ENCODE results near the gene CLPSL1.

Gene CLPSL1

DNA sequence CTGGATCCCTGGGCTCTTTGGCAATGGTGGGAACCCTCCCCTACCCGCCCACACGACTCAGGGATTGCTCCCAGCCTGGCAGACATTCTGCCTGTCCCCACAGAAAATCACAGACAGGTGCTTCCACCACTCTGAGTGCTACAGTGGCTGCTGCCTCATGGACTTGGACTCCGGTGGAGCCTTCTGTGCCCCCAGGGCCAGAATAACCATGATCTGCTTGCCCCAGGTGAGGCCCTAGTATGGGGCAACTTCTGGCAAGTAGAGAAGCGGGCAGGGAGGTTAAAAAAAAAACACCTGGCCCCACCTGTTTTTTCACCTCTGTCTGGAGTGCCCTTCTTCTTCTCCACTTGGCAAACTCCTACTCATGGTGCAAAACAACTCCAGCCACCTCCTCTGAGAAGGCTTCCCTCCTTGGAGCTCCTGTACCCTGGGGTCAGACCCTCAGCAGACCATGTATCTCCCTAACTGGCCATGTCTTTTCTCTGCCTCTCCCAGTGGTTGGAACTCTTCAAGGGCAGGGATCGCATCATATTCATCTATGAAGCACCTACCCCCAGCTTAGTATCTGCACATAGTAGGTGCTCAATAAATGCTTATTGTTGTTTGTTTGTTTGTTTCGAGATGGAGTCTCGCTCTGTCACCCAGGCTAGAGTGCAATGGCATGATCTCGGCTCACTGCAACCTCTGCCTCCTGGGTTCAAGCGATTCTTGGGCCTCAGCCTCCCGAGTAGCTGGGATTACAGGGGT lies 3.3 kb upstream of the CLPSL1 start:
- no peaks in the 10 kb centered on the region for H3K79me2 ChIP-seq (ENCODE audit: insufficient read depth, low read length)
- no peak overlapping the region for H3K9ac ChIP-seq (ENCODE audit: low read depth, low read length)
- no peak overlapping the region for H3K4me3 ChIP-seq (ENCODE audit: low read depth in 1 of 2, low read length in 2 of 2)
- peaks cover 17% of the 10 kb centered on the region for H3K27me3 ChIP-seq (ENCODE audit: insufficient read depth, low read length, poor library complexity)
- no peak overlapping the region for H2AFZ ChIP-seq (ENCODE audit: low read depth, low read length)
- no peaks in the 10 kb centered on the region for H3K36me3 ChIP-seq (ENCODE audit: insufficient read depth, low read length)
- ATAC-seq (ENCODE audit: insufficient read depth, low read depth) (no peak), DNase-seq (no peak)
- no peaks in the 10 kb centered on the region for H3K4me1 ChIP-seq (ENCODE audit: insufficient read depth, low read length)
- H4K20me1 ChIP-seq (ENCODE audit: insufficient read depth, low read length) = no peaks in the 10 kb centered on the region
- no peaks in the 10 kb centered on the region for H3K9me3 ChIP-seq (ENCODE audit: insufficient read depth, low read length, severe bottlenecking)
- TF ChIP-seq, protein P1, sequence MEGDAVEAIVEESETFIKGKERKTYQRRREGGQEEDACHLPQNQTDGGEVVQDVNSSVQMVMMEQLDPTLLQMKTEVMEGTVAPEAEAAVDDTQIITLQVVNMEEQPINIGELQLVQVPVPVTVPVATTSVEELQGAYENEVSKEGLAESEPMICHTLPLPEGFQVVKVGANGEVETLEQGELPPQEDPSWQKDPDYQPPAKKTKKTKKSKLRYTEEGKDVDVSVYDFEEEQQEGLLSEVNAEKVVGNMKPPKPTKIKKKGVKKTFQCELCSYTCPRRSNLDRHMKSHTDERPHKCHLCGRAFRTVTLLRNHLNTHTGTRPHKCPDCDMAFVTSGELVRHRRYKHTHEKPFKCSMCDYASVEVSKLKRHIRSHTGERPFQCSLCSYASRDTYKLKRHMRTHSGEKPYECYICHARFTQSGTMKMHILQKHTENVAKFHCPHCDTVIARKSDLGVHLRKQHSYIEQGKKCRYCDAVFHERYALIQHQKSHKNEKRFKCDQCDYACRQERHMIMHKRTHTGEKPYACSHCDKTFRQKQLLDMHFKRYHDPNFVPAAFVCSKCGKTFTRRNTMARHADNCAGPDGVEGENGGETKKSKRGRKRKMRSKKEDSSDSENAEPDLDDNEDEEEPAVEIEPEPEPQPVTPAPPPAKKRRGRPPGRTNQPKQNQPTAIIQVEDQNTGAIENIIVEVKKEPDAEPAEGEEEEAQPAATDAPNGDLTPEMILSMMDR (IDR thresholded peaks at IDR 0.05; ENCODE audit: borderline replicate concordance, extremely low read depth, low read length, poor library complexity, severe bottlenecking) = no peak
- no peak for TF ChIP-seq EZH2 (IDR thresholded peaks at IDR 0.05; ENCODE audit: borderline replicate concordance, low read depth, low read length, severe bottlenecking)
- no peak overlapping the region for H3K27ac ChIP-seq (ENCODE audit: low read length)
- no peak overlapping the region for H3K4me2 ChIP-seq (ENCODE audit: insufficient read depth, low read length)

DNA sequence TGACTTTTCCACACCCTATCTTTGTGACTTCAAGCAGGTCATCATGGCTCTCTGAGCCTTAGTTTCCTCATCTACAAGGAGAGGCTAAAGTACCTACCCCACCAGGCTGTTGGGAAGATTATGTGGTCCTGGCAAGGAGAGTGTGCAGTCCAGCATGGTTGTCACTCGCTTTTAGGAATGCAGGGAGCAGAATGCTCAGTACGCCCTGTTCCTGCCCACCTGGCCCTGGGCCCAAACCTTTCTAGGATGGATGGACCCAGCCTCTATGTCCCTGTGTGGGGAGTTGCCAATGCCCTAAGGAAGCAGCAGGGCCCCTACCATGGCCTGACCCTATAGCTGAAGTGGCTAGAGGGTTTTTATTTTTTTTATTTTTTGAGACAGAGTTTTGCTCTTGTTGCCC lies 2.4 kb upstream of the CLPSL1 start:
- Histone ChIP-seq H3K27ac (ENCODE audit: low read length) (no peak overlapping the region), H3K4me3 (ENCODE audit: low read depth in 1 of 2, low read length in 2 of 2) (no peak overlapping the region), H2AFZ (ENCODE audit: low read depth, low read length) (no peak overlapping the region), H3K4me2 (ENCODE audit: insufficient read depth, low read length) (no peak overlapping the region), H4K20me1 (ENCODE audit: insufficient read depth, low read length) (no peaks in the 10 kb centered on the region), H3K9ac (ENCODE audit: low read depth, low read length) (no peak overlapping the region), H3K79me2 (ENCODE audit: insufficient read depth, low read length) (no peaks in the 10 kb centered on the region), H3K4me1 (ENCODE audit: insufficient read depth, low read length) (no peaks in the 10 kb centered on the region), H3K9me3 (ENCODE audit: insufficient read depth, low read length, severe bottlenecking) (no peaks in the 10 kb centered on the region), H3K36me3 (ENCODE audit: insufficient read depth, low read length) (no peaks in the 10 kb centered on the region), H3K27me3 (ENCODE audit: insufficient read depth, low read length, poor library complexity) (peaks cover 17% of the 10 kb centered on the region)
- DNase-seq (no peak), ATAC-seq (ENCODE audit: insufficient read depth, low read depth) (no peak)
- TF ChIP-seq EZH2 (IDR thresholded peaks at IDR 0.05; ENCODE audit: borderline replicate concordance, low read depth, low read length, severe bottlenecking) = no peak
- TF ChIP-seq, protein P1 (IDR thresholded peaks at IDR 0.05; ENCODE audit: borderline replicate concordance, extremely low read depth, low read length, poor library complexity, severe bottlenecking) = no peak

DNA sequence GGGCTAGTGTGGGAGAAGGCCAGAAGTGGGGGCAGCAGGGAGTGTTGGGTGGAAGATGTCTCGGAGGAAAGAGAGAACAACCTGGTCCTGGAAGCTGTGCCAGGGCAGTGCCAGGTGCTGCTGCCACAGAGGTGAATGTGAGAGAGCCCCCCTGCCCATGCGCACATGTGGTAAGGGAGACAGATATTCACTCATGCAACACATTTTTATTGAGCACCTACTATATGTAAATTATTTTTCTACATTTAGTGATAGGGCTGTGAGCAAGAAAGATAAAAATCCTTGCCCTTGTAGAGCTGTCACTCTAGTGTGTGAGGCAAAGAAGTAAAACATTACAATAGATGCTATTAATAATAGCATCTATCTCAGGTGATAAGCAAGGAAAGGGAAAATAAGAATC lies 471 bp downstream of the CLPSL1 start:
- H2AFZ ChIP-seq (ENCODE audit: low read depth, low read length) = no peak overlapping the region
- TF ChIP-seq EZH2 (IDR thresholded peaks at IDR 0.05; ENCODE audit: borderline replicate concordance, low read depth, low read length, severe bottlenecking) = no peak
- TF ChIP-seq, protein P1 (IDR thresholded peaks at IDR 0.05; ENCODE audit: borderline replicate concordance, extremely low read depth, low read length, poor library complexity, severe bottlenecking) = no peak
- no peaks in the 10 kb centered on the region for H3K4me1 ChIP-seq (ENCODE audit: insufficient read depth, low read length)
- no peaks in the 10 kb centered on the region for H4K20me1 ChIP-seq (ENCODE audit: insufficient read depth, low read length)
- no peak overlapping the region for H3K27ac ChIP-seq (ENCODE audit: low read length)
- DNase-seq (no peak), ATAC-seq (ENCODE audit: insufficient read depth, low read depth) (no peak)
- H3K9me3 ChIP-seq (ENCODE audit: insufficient read depth, low read length, severe bottlenecking) = no peaks in the 10 kb centered on the region
- H3K4me2 ChIP-seq (ENCODE audit: insufficient read depth, low read length) = no peak overlapping the region
- H3K36me3 ChIP-seq (ENCODE audit: insufficient read depth, low read length) = no peaks in the 10 kb centered on the region
- H3K9ac ChIP-seq (ENCODE audit: low read depth, low read length) = no peak overlapping the region
- no peak overlapping the region for H3K4me3 ChIP-seq (ENCODE audit: low read depth in 1 of 2, low read length in 2 of 2)
- H3K27me3 ChIP-seq (ENCODE audit: insufficient read depth, low read length, poor library complexity) = peaks cover 8% of the 10 kb centered on the region
- H3K79me2 ChIP-seq (ENCODE audit: insufficient read depth, low read length) = no peaks in the 10 kb centered on the region
